ENCODE data around the gene PRKCE.

GRCh38 chr2:46173030-46173429 lies 521.6 kb downstream of the PRKCE start:
- TF ChIP-seq CTCF (IDR thresholded peaks at IDR 0.05), result no peak
- TF ChIP-seq POLR2A (IDR thresholded peaks at IDR 0.05), result no peak
